ENCODE measurements around the gene SYNE1. TPM values are rescaled to one million over a fixed set of nuclear protein-coding genes. Genes with fewer than 3 reads are reported as not detected.

The SYNE1 gene
- total and polyA plus RNA-seq, 7 donors, result 6.0 to 74.6 (median 16.5) TPM

- Histone ChIP-seq H3K36me3 (ENCODE audit: insufficient read depth in 1 of 2, low read depth in 1 of 2) (peaks cover 7 to 63% of the 10 kb centered on the region in 2 donors), H3K4me1 (peaks cover 17% of the 10 kb centered on the region), H3K27me3 (ENCODE audit: insufficient read depth in 3 of 3, low read length in 2 of 3) (no peaks in the 10 kb centered on the region), H3K9me3 (no peaks in the 10 kb centered on the region), H3K27ac (peak overlapping the region; percentile 25), H3K4me3 (no peak overlapping the region)
- DNase-seq (no peak), ATAC-seq (no peak)
- intact Hi-C loops (cut with DNase I), result loop anchor here in 1 of 2 donors (10.0 kb wide), 1 partner anchor 433 kb away; no protein-coding TSS in a partner anchor
- WGBS, 3 donors, result 55 to 73% (median 57%) methylated on average over 8 of the region's 8 CpGs
- no peak for TF ChIP-seq CTCF (IDR thresholded peaks at IDR 0.05)
Observed at GRCh38 chr6:152127432-152128165, 509.6 kb downstream of the SYNE1 start.

GRCh38 chr6:152124429-152125074 is 512.6 kb downstream of the SYNE1 start:
- DNase-seq, result no peak
- no peaks in the 10 kb centered on the region for H3K9me3 ChIP-seq
- TF ChIP-seq CTCF (IDR thresholded peaks at IDR 0.05), result peak; percentile 88
- peaks cover 18% of the 10 kb centered on the region for H3K4me1 ChIP-seq
- no peak overlapping the region for H3K4me3 ChIP-seq
- peak overlapping the region; percentile 34 for H3K27ac ChIP-seq
- H3K27me3 ChIP-seq (ENCODE audit: insufficient read depth in 3 of 3, low read length in 2 of 3), result no peaks in the 10 kb centered on the region
- H3K36me3 ChIP-seq (ENCODE audit: insufficient read depth in 1 of 2, low read depth in 1 of 2), result peaks cover 3 to 63% of the 10 kb centered on the region in 2 donors
- ATAC-seq, result peak; percentile 58 to 84 (median 68)
- WGBS, 3 donors, result 32 to 46% (median 33%) methylated on average over 3 of the region's 3 CpGs
- intact Hi-C loops (cut with DNase I), result loop anchor here (1.0 to 10.0 kb wide), 3 partner anchors 359 to 430 kb away; no protein-coding TSS in a partner anchor

- ATAC-seq (peak in 2 of 4 donors; percentile 56 to 68), DNase-seq (no peak)
- Histone ChIP-seq H3K9me3 (no peaks in the 10 kb centered on the region), H3K27ac (no peak overlapping the region), H3K36me3 (ENCODE audit: insufficient read depth in 1 of 2, low read depth in 1 of 2) (peaks cover 3 to 53% of the 10 kb centered on the region in 2 donors), H3K27me3 (ENCODE audit: insufficient read depth in 3 of 3, low read length in 2 of 3) (no peaks in the 10 kb centered on the region), H3K4me3 (no peak overlapping the region), H3K4me1 (peaks cover 18% of the 10 kb centered on the region)
- WGBS, 3 donors, result 39 to 82% (median 49%) methylated on average over 3 of the region's 3 CpGs
- TF ChIP-seq CTCF (IDR thresholded peaks at IDR 0.05), result no peak
- intact Hi-C loops (cut with DNase I), result loop anchor here in 1 of 2 donors (10.0 kb wide), 1 partner anchor 428 kb away; no protein-coding TSS in a partner anchor
Observed at GRCh38 chr6:152123076-152123475, 514.1 kb downstream of the SYNE1 start.

GRCh38 chr6:152122434-152122833 is 514.7 kb downstream of the SYNE1 start:
- H3K27ac ChIP-seq, result no peak overlapping the region
- peaks cover 19% of the 10 kb centered on the region for H3K4me1 ChIP-seq
- no peak overlapping the region for H3K4me3 ChIP-seq
- no peaks in the 10 kb centered on the region for H3K27me3 ChIP-seq (ENCODE audit: insufficient read depth in 3 of 3, low read length in 2 of 3)
- H3K9me3 ChIP-seq, result no peaks in the 10 kb centered on the region
- DNase-seq (no peak), ATAC-seq (peak in 1 of 4 donors; percentile 9)
- H3K36me3 ChIP-seq (ENCODE audit: insufficient read depth in 1 of 2, low read depth in 1 of 2), result peaks cover 3 to 52% of the 10 kb centered on the region in 2 donors
- 54 to 73% (median 62%) methylated on average over 12 of the region's 12 CpGs for whole genome bisulfite sequencing, 3 donors
- intact Hi-C loops (cut with DNase I), result loop anchor here in 1 of 2 donors (10.0 kb wide), 1 partner anchor 428 kb away; no protein-coding TSS in a partner anchor
- TF ChIP-seq CTCF (IDR thresholded peaks at IDR 0.05), result no peak
